ENCODE measurements around the gene CFAP300. TPM values are rescaled to one million over a fixed set of nuclear protein-coding genes. Genes with fewer than 3 reads are reported as not detected.

Gene CFAP300
- total RNA-seq, 2 donors from 2014 or later = 2.9 to 5.2 TPM

DNA sequence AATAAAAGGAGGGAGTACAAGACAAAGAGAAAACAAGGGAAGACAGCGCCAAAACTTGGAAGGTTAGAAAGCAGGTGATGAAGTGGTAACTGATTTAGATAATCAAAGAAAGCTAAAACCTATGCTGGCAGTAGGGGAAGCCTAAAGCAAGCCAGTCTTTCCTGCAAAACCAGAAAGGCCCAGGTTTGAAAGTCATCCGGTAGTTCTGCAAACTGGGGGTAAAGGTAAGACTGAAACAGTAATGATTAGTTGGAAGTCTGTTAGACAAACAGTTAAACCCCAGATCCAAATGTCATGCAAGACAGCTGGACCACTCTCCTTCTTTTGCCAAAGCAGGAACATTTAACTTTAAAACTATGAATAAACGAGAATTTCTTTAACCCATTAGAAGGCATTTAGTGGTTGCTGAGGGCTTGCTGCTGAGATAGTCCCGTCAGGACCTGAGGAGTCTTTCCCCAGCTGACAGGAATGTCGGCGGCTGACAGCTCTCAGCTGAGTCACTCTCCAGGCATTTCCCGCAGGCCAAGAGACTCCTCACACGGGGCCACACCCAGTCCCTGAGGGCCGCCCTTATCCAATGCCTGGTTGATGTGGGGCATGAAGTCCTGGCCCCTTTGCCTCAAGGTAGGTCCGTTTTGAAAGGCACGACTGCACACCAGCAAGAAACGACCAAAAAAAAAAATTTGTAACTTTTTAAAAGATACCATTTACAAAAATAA, 36.3 kb upstream of the CFAP300 start:
- H3K4me1 ChIP-seq (ENCODE audit: control insufficient read depth, insufficient read depth, low read length) = peaks cover 15% of the 10 kb centered on the region
- H3K36me3 Mint-ChIP-seq (ENCODE audit: low read depth) = no peaks in the 10 kb centered on the region
- H3K9ac ChIP-seq (ENCODE audit: extremely low read depth, low read length, poor library complexity, severe bottlenecking) = no peak overlapping the region
- H3K27ac ChIP-seq (ENCODE audit: low read depth, low read length) = no peak overlapping the region
- peak overlapping the region; percentile 39 for H3K27ac Mint-ChIP-seq
- DNase-seq = peak; percentile 94
- peaks cover 19% of the 10 kb centered on the region for H3K4me1 Mint-ChIP-seq
- no peaks in the 10 kb centered on the region for H3K36me3 ChIP-seq (ENCODE audit: control insufficient read depth, insufficient read depth, low read length)
- H3K9me3 Mint-ChIP-seq = no peaks in the 10 kb centered on the region
- H3K9me3 ChIP-seq (ENCODE audit: control insufficient read depth, low read length) = no peaks in the 10 kb centered on the region
- H3K4me3 ChIP-seq (ENCODE audit: low read length) = no peak overlapping the region
- 22 to 40% methylated on average over 5 to 12 of the region's 12 CpGs for WGBS, 2 experiments (ENCODE audit: insufficient coverage in 1 of 2, insufficient read length in 1 of 2)
- TF ChIP-seq, protein P1, sequence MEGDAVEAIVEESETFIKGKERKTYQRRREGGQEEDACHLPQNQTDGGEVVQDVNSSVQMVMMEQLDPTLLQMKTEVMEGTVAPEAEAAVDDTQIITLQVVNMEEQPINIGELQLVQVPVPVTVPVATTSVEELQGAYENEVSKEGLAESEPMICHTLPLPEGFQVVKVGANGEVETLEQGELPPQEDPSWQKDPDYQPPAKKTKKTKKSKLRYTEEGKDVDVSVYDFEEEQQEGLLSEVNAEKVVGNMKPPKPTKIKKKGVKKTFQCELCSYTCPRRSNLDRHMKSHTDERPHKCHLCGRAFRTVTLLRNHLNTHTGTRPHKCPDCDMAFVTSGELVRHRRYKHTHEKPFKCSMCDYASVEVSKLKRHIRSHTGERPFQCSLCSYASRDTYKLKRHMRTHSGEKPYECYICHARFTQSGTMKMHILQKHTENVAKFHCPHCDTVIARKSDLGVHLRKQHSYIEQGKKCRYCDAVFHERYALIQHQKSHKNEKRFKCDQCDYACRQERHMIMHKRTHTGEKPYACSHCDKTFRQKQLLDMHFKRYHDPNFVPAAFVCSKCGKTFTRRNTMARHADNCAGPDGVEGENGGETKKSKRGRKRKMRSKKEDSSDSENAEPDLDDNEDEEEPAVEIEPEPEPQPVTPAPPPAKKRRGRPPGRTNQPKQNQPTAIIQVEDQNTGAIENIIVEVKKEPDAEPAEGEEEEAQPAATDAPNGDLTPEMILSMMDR (conservative IDR thresholded peaks at IDR 0.05) = no peak
- H3K4me3 Mint-ChIP-seq = no peak overlapping the region
- no peaks in the 10 kb centered on the region for H3K27me3 Mint-ChIP-seq (ENCODE audit: insufficient read depth)
- no peaks in the 10 kb centered on the region for H3K27me3 ChIP-seq (ENCODE audit: control insufficient read depth, insufficient read depth, low read length, poor library complexity, severe bottlenecking)

DNA sequence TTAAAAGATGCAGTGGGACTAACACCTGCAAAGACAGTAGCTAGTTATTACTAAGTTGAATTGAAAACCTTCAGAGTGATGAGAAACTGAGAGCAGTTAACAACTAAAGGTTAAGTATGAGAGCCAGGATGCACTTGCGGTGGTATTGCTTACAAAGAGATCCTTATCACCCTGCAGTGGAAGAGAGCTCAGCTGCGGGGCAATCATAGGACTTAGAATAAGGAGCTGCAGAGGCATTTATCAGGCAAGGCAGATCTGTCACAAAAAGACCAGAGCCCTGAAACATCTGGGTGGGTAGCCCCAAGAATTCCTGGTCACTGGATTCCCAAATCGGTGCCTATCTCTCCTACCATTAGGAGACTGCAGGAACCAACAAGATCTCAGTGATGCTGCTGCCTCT, 34.3 kb upstream of the CFAP300 start:
- no peaks in the 10 kb centered on the region for H3K36me3 Mint-ChIP-seq (ENCODE audit: low read depth)
- H3K9me3 Mint-ChIP-seq = no peaks in the 10 kb centered on the region
- 78 to 79% methylated on average over 3 of the region's 3 CpGs for WGBS, 2 experiments (ENCODE audit: insufficient coverage in 1 of 2, insufficient read length in 1 of 2)
- H3K4me1 Mint-ChIP-seq = peaks cover 15% of the 10 kb centered on the region
- H3K27ac ChIP-seq (ENCODE audit: low read depth, low read length) = no peak overlapping the region
- H3K27me3 Mint-ChIP-seq (ENCODE audit: insufficient read depth) = no peaks in the 10 kb centered on the region
- H3K9me3 ChIP-seq (ENCODE audit: control insufficient read depth, low read length) = no peaks in the 10 kb centered on the region
- no peak for DNase-seq
- no peaks in the 10 kb centered on the region for H3K36me3 ChIP-seq (ENCODE audit: control insufficient read depth, insufficient read depth, low read length)
- TF ChIP-seq, protein P1 (conservative IDR thresholded peaks at IDR 0.05) = no peak
- H3K27ac Mint-ChIP-seq = no peak overlapping the region
- H3K4me1 ChIP-seq (ENCODE audit: control insufficient read depth, insufficient read depth, low read length) = peaks cover 15% of the 10 kb centered on the region
- no peak overlapping the region for H3K4me3 ChIP-seq (ENCODE audit: low read length)
- H3K9ac ChIP-seq (ENCODE audit: extremely low read depth, low read length, poor library complexity, severe bottlenecking) = no peak overlapping the region
- H3K27me3 ChIP-seq (ENCODE audit: control insufficient read depth, insufficient read depth, low read length, poor library complexity, severe bottlenecking) = no peaks in the 10 kb centered on the region
- H3K4me3 Mint-ChIP-seq = no peak overlapping the region

DNA sequence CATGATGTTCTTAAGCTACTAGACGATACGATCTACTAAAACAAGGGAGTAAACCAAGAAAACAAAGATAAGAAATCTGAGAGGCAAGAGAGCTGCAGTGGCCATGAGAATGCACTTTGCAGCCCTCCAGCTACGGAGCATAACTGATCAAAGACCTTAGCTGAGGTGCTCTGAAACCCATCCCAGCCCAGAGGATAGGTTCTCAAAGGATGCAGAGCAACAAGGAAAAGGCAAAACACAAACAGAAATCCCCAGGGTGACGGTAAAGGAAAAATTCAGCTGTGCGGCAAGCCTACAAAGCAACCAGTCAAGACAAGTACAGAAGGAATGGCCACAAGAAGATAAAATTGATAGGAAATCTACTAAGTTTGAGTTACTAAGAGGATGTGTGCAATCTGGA, 32.5 kb upstream of the CFAP300 start:
- Mint-ChIP-seq H3K4me3 (no peak overlapping the region), H3K27me3 (ENCODE audit: insufficient read depth) (no peaks in the 10 kb centered on the region), H3K36me3 (ENCODE audit: low read depth) (no peaks in the 10 kb centered on the region), H3K27ac (no peak overlapping the region), H3K4me1 (peaks cover 15% of the 10 kb centered on the region), H3K9me3 (no peaks in the 10 kb centered on the region)
- H3K9me3 ChIP-seq (ENCODE audit: control insufficient read depth, low read length) = no peaks in the 10 kb centered on the region
- H3K4me1 ChIP-seq (ENCODE audit: control insufficient read depth, insufficient read depth, low read length) = peaks cover 15% of the 10 kb centered on the region
- H3K36me3 ChIP-seq (ENCODE audit: control insufficient read depth, insufficient read depth, low read length) = no peaks in the 10 kb centered on the region
- TF ChIP-seq, protein P1 (conservative IDR thresholded peaks at IDR 0.05) = no peak
- H3K4me3 ChIP-seq (ENCODE audit: low read length) = no peak overlapping the region
- 96 to 100% methylated on average over 5 of the region's 5 CpGs for WGBS, 2 experiments (ENCODE audit: insufficient coverage in 1 of 2, insufficient read length in 1 of 2)
- no peak for DNase-seq
- no peaks in the 10 kb centered on the region for H3K27me3 ChIP-seq (ENCODE audit: control insufficient read depth, insufficient read depth, low read length, poor library complexity, severe bottlenecking)
- no peak overlapping the region for H3K9ac ChIP-seq (ENCODE audit: extremely low read depth, low read length, poor library complexity, severe bottlenecking)
- H3K27ac ChIP-seq (ENCODE audit: low read depth, low read length) = no peak overlapping the region
